OCI-LY3 (cell line): ENCODE measurements around the gene TPI1.

ENCODE experiments used
- H2AFZ ChIP-seq: fragments of 200-600, 300-600 bp; shearing (Covaris generic); 2 replicates; pipeline ENCODE4 v1.6.0; 2014; ENCODE audit warnings: antibody characterized with exemption, low read depth, low read length
- H3K27ac ChIP-seq: fragments of 200-600, 300-600 bp; sonication (generic); 2 replicates; pipeline ENCODE4 v1.5.1; 2014; ENCODE audit warnings: mild to moderate bottlenecking, low read length, moderate library complexity, mixed read lengths
- H3K27me3 ChIP-seq: fragments of 200-600, 300-600 bp; sonication (generic); 2 replicates; pipeline ENCODE4 v1.6.1; 2014; ENCODE audit warnings: low read depth, low read length, mixed read lengths
- H3K36me3 ChIP-seq: fragments of 200-600, 300-600 bp; sonication (generic); replicated peaks from 2 replicates; pipeline ENCODE3; 2014; ENCODE audit warnings: low read depth, low read length, mixed read lengths
- H3K4me1 ChIP-seq: fragments of 300-600, 200-600 bp; sonication (generic); 2 replicates; pipeline ENCODE4 v1.6.1; 2014; ENCODE audit warnings: low read length, mixed read lengths
- H3K4me2 ChIP-seq: fragments of 200-600, 300-600 bp; sonication (generic); 2 replicates; pipeline ENCODE4 v1.6.1; 2014; ENCODE audit warnings: low read length, mixed read lengths
- H3K4me3 ChIP-seq: fragments of 300-600, 200-600 bp; sonication (generic); 2 replicates; pipeline ENCODE4 v1.5.1; 2014; ENCODE audit warnings: antibody characterized with exemption, mild to moderate bottlenecking, low read length, moderate library complexity
- H3K79me2 ChIP-seq: fragments of 300-600, 200-600 bp; shearing (Covaris generic); 2 replicates; pipeline ENCODE4 v1.6.1; 2014; ENCODE audit warnings: mild to moderate bottlenecking, low read length, mixed read lengths
- H3K9ac ChIP-seq: fragments of 300-600, 200-600 bp; shearing (Covaris generic); 2 replicates; pipeline ENCODE4 v1.6.0; 2014; ENCODE audit warnings: mild to moderate bottlenecking, low read length, moderate library complexity
- H3K9me3 ChIP-seq: fragments of 200-600, 300-600 bp; shearing (Covaris generic); 2 replicates; pipeline ENCODE4 v1.6.1; 2014; ENCODE audit warnings: low read length, mixed read lengths; ENCODE audit not compliant: insufficient read depth
- H4K20me1 ChIP-seq: fragments of 200-600, 300-600 bp; sonication (generic); 2 replicates; pipeline ENCODE4 v1.6.1; 2016; ENCODE audit warnings: low read length, mixed read lengths; ENCODE audit not compliant: insufficient read depth
- CTCF ChIP-seq: fragments of 200-600, 300-600 bp; sonication (generic); IDR thresholded peaks from 2 replicates; pipeline ENCODE4 v1.5.1; 2014; ENCODE audit warnings: antibody characterized with exemption, low read length, low read depth
- EZH2phosphoT487 ChIP-seq: fragments of 200-600 bp; shearing (Covaris generic); IDR thresholded peaks from 2 replicates; pipeline ENCODE4 v1.6.1; 2018; ENCODE audit warnings: antibody characterized with exemption, mixed run types, low read depth

TPI1 gene

GRCh38 chr12:6833189-6833890 is 34.0 kb upstream of the TPI1 start:
- no peak overlapping the region for H3K4me2 ChIP-seq
- no peaks in the 10 kb centered on the region for H3K79me2 ChIP-seq
- TF ChIP-seq CTCF, result no peak
- H3K27ac ChIP-seq, result no peak overlapping the region
- no peak overlapping the region for H3K4me3 ChIP-seq
- peaks cover 2% of the 10 kb centered on the region for H3K36me3 ChIP-seq
- no peaks in the 10 kb centered on the region for H3K9me3 ChIP-seq
- H3K27me3 ChIP-seq, result peaks cover 9% of the 10 kb centered on the region; the same call in 1 of the 2 replicates
- H3K9ac ChIP-seq, result no peak overlapping the region
- peaks cover 14% of the 10 kb centered on the region for H3K4me1 ChIP-seq
- H2AFZ ChIP-seq, result no peak overlapping the region
- H4K20me1 ChIP-seq, result no peaks in the 10 kb centered on the region

GRCh38 chr12:6834254-6834653 is 33.1 kb upstream of the TPI1 start:
- Histone ChIP-seq H3K9me3 (no peaks in the 10 kb centered on the region), H3K9ac (no peak overlapping the region), H3K79me2 (no peaks in the 10 kb centered on the region), H2AFZ (no peak overlapping the region), H3K27ac (no peak overlapping the region), H3K27me3 (peaks cover 9% of the 10 kb centered on the region; the same call in 1 of the 2 replicates), H3K4me2 (no peak overlapping the region), H3K4me3 (no peak overlapping the region), H4K20me1 (no peaks in the 10 kb centered on the region), H3K4me1 (peaks cover 24% of the 10 kb centered on the region), H3K36me3 (peaks cover 2% of the 10 kb centered on the region)
- TF ChIP-seq CTCF (no peak), EZH2phosphoT487 (no peak)

GRCh38 chr12:6834873-6835272 is 32.5 kb upstream of the TPI1 start:
- no peaks in the 10 kb centered on the region for H3K9me3 ChIP-seq
- H3K27me3 ChIP-seq, result peaks cover 8% of the 10 kb centered on the region; the same call in 1 of the 2 replicates
- no peak overlapping the region for H2AFZ ChIP-seq
- H3K27ac ChIP-seq, result no peak overlapping the region
- peaks cover 28% of the 10 kb centered on the region for H3K4me1 ChIP-seq
- H4K20me1 ChIP-seq, result no peaks in the 10 kb centered on the region
- H3K36me3 ChIP-seq, result peaks cover 2% of the 10 kb centered on the region
- H3K9ac ChIP-seq, result no peak overlapping the region
- H3K4me3 ChIP-seq, result no peak overlapping the region
- H3K79me2 ChIP-seq, result no peaks in the 10 kb centered on the region
- TF ChIP-seq CTCF (no peak), EZH2phosphoT487 (no peak)
- H3K4me2 ChIP-seq, result no peak overlapping the region

GRCh38 chr12:6836851-6837250 is 30.5 kb upstream of the TPI1 start:
- Histone ChIP-seq H3K9ac (no peak overlapping the region), H3K4me3 (no peak overlapping the region), H3K4me2 (no peak overlapping the region), H3K9me3 (no peaks in the 10 kb centered on the region), H3K27me3 (no peaks in the 10 kb centered on the region), H3K36me3 (peaks cover under 1% of the 10 kb centered on the region), H2AFZ (no peak overlapping the region), H4K20me1 (no peaks in the 10 kb centered on the region), H3K4me1 (peaks cover 41% of the 10 kb centered on the region), H3K27ac (no peak overlapping the region), H3K79me2 (no peaks in the 10 kb centered on the region)
- TF ChIP-seq CTCF, result no peak
- TF ChIP-seq EZH2phosphoT487, result no peak
